Astrocyte of the spinal cord (primary cell): ENCODE results near the gene AFG1L.

Experiments
- DNase-seq: peaks from one replicate; pipeline ENCODE4 v3.0.0; 2011; ENCODE audit warnings: low read depth, low spot score
- H3K4me3 ChIP-seq: 2 replicates; pipeline ENCODE4 v1.5.1; 2011; ENCODE audit warnings: low read depth, mild to moderate bottlenecking, low read length, moderate library complexity
- CTCF ChIP-seq: IDR thresholded peaks from 2 replicates; pipeline ENCODE4 v1.5.1; 2012; ENCODE audit warnings: low read depth, mild to moderate bottlenecking, low read length, inconsistent platforms
- in situ Hi-C: cut with HindIII; loops from 2 replicates; pipeline ENCODE4 v1.10.0; 2017; ENCODE audit warnings: low sequenced_read_pairs

The AFG1L gene

GRCh38 chr6:108434222-108434621 is 139.4 kb downstream of the AFG1L start:
- no peak overlapping the region for H3K4me3 ChIP-seq
- in situ Hi-C loops = no loop called here
- no peak for TF ChIP-seq CTCF
- no peak for DNase-seq

- no peak overlapping the region for H3K4me3 ChIP-seq
- no peak for TF ChIP-seq CTCF
- no peak for DNase-seq
- in situ Hi-C loops = no loop called here
These were observed 140.5 kb downstream of the AFG1L start for GRCh38 chr6:108435391-108435790.

GRCh38 chr6:108436771-108437170 is 141.9 kb downstream of the AFG1L start:
- in situ Hi-C loops = no loop called here
- TF ChIP-seq CTCF = no peak
- H3K4me3 ChIP-seq = no peak overlapping the region
- DNase-seq = no peak

- H3K4me3 ChIP-seq = no peak overlapping the region
- DNase-seq = no peak
- in situ Hi-C loops = no loop called here
- TF ChIP-seq CTCF = no peak
These were observed 143.0 kb downstream of the AFG1L start for GRCh38 chr6:108437821-108438220.

- in situ Hi-C loops = no loop called here
- no peak for TF ChIP-seq CTCF
- H3K4me3 ChIP-seq = no peak overlapping the region
- no peak for DNase-seq
These were observed 144.1 kb downstream of the AFG1L start for GRCh38 chr6:108438918-108439317.

- DNase-seq = no peak
- TF ChIP-seq CTCF = no peak
- H3K4me3 ChIP-seq = no peak overlapping the region
- in situ Hi-C loops = no loop called here
These were observed 146.3 kb downstream of the AFG1L start for GRCh38 chr6:108441141-108441540.
